Measurements from ENCODE around the gene KCTD21.

Gene KCTD21

GRCh38 chr11:78200553-78200952 lies 12.1 kb upstream of the KCTD21 start:
- DNase-seq (ENCODE audit: low read depth), result no peak

DNA sequence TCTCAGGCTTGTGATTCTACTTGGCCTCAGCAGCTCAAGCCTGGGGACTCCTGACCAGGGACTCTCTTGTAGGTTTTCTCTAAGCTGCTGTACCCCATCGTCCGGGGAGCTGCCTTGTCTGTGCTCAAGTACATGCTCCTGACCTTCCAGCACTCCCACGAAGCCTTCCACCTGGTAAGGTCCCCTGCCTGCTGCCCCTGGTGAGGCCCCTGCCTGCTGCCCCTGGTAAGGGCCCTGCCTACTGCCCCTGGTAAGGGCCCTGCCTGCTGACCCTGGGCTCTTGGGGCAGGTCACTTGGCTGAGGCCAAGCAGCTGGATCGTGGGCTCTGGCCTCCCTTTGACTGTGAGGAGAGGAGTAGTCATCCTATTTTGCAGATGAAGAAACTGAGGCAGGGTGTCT lies 11.6 kb upstream of the KCTD21 start:
- DNase-seq (ENCODE audit: low read depth), result no peak

DNA sequence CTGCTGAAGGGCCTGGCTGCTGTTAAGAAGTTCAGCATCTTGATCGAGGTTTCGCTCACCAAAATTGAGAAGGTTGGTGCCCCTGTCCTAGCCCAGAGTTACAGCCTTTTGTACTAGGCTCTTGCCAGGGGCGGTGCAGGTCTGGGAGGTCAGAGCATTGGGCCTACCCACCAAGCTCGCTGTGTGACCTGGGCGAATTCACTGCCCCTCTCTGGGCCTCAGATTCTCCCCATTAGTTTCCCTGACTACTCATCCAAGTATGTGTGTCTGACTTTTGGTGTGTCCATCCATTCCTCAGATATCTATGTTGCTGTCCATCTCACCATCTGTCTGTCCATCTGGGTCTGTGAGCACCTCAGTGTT lies 11.2 kb upstream of the KCTD21 start:
- no peak for DNase-seq (ENCODE audit: low read depth)

DNA sequence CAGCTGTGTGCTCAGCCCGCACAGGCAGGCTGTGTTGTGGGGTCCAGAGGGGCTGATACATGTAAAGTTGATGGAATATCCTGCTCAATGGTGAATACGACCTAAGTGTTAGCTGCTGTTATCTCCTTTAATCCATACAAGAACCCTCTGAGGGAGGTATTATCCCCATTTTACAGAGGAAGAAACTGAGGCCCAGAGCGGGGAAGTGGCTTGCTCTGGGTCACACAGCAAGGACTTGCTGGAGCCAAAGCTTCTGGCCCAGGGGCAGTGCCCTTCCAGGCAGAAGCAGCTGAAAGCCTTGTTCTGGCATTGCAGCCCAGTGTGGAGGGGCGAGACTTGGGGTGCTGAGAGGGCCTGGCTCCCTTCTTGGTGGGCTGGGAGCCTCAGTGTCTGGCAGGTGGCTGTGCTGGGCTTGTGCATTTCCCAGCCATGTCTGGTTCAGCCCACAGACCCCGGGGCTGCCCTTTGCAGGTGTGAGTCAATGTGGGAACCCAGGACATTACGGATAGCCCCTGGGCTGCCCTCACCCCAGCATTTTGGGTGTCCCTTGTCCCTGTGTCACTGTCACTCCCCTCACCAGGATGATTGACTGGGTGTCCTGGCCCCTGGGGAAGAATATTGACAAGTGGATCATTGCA lies 10.7 kb upstream of the KCTD21 start:
- no peak for DNase-seq (ENCODE audit: low read depth)

GRCh38 chr11:78197816-78198215 lies 9.4 kb upstream of the KCTD21 start:
- no peak for DNase-seq (ENCODE audit: low read depth)

- no peak for DNase-seq (ENCODE audit: low read depth)
Observed at GRCh38 chr11:78196661-78197091, 8.2 kb upstream of the KCTD21 start.

- no peak for DNase-seq (ENCODE audit: low read depth)
Observed at GRCh38 chr11:78195917-78196560, 7.6 kb upstream of the KCTD21 start.

GRCh38 chr11:78194490-78194889 lies 6.1 kb upstream of the KCTD21 start:
- no peak for DNase-seq (ENCODE audit: low read depth)

- no peak for DNase-seq (ENCODE audit: low read depth)
Observed at GRCh38 chr11:78193806-78194205, 5.4 kb upstream of the KCTD21 start.

GRCh38 chr11:78192911-78193351 lies 4.5 kb upstream of the KCTD21 start:
- DNase-seq (ENCODE audit: low read depth), result no peak

DNA sequence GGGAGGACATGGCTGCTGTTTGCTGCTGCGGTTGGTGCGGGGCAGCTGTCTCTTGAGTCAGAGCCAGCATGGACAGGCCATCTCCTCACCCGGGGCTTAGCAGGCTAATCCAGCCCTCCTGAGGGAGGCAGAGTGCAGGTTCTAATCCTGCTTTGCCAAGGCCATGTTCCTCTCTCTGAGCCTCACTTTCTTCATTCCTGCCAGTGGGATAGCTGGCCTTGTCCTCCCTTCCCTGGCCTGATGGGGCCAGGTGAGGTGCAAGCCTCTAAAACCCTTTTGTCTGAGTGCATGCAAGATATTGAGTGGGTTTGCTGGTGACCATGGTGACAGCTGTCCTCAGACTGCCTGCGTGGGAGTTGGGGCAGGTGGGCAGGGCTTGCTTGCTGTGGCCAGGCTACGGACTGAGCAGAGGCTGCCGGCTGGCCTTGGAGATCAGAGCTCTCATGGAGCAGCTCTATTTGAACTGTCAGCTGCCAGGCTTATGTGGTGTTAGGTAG lies 3.8 kb upstream of the KCTD21 start:
- DNase-seq (ENCODE audit: low read depth), result no peak

DNA sequence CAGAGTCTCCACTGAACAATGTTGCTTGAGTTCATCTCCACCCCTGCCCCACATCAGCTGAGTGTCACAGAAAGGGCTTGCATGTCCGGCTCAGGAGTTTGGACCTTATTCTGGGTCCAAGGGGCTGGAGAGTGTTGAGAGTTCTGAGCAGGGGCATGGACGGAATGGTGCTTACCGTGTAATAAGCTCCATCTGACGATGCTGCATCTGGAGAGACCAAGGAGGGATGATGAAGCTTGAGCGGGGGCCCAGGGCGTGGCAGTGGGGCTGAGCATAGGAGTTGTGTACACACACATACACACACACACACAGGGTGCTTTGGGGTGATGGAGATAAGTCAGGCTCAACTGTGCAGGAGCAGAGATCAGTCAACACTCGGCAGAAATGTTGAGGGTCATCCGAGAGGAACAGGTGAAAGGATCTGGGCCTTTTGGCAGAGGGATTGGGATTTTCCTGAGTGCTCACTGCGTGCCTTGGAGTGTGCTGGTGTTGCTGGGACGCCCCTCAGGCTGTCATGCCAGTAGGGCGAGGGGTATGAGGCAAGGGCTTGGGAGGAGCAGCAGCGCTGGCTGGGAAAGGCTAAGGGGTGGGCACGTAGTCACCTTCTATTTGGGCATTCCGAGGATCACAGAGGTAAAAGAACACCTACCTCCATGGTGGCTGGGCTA lies 2.6 kb upstream of the KCTD21 start:
- no peak for DNase-seq (ENCODE audit: low read depth)

GRCh38 chr11:78190374-78190773 lies 1.9 kb upstream of the KCTD21 start:
- no peak for DNase-seq (ENCODE audit: low read depth)

GRCh38 chr11:78189851-78190250 lies 1.4 kb upstream of the KCTD21 start:
- no peak for DNase-seq (ENCODE audit: low read depth)

DNA sequence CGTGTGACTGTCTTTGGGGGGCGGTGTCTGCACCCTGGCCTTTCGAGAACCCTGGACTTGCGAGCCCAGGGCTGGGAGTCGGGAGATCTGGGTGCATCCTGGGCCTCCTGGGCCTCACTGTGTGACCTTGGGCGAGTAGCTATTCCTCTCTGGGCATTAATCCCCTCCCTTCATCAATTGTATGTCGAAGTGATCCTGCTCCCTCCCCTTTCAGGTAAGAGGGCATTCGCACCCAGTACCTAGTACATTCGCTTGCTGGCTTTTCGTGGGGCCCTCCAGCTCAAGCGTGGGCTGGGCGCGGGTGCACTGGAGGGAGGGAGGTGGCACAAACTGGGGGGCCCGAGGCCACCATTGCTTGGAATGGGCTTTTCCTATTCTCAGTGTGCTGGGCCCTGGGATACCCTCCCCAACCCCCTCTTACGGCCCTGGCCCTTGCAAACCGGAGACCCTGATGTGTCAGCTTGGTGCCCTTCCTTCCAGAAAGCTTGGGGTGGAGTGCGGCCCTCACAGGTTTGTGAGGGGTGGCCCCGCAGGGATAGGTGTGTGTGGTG lies 823 bp upstream of the KCTD21 start:
- DNase-seq (ENCODE audit: low read depth), result no peak

- DNase-seq (ENCODE audit: low read depth), result peak; percentile 15
Observed at GRCh38 chr11:78187366-78188285, 800 bp downstream of the KCTD21 start.

DNA sequence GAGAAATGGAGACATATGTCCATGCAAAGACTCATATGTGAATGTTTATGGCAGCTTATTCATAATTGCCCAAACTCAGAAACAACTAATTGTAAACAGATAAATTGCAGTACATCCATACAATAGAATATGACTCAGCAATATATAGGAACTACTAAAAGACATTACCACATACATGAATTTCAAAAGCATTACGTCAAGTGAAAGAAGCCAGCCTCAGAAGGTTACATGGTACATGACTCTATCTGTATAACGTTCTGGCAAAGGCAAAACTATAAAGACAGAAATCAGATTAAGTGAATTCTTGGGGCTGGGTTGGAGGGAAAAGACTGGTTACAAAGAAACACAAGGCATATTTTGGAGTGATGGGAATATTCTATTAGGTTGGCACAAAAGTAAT lies 7.2 kb downstream of the KCTD21 start:
- DNase-seq (ENCODE audit: low read depth), result peak; percentile 72

DNA sequence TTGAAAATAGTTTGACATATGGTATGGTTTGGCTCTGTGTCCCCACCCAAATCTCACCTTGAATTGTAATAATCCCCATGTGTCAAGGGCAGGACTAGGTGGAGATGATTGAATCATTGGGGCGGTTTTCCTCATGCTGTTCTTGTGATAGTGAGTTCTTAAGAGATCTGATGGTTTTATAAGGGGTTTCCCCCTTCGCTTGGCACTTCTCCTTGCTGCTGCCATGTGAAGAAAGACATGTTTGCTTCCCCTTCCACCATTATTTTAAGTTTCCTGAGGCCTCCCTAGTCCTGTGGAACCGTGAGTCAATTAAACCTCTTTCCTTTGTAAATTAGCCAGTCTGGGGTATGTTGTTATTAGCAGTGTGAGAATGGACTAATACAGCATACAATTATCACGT lies 7.7 kb downstream of the KCTD21 start:
- DNase-seq (ENCODE audit: low read depth), result no peak

- no peak for DNase-seq (ENCODE audit: low read depth)
Observed at GRCh38 chr11:78179459-78180071, 8.9 kb downstream of the KCTD21 start.

- no peak for DNase-seq (ENCODE audit: low read depth)
Observed at GRCh38 chr11:78177216-78177615, 11.2 kb downstream of the KCTD21 start.

DNA sequence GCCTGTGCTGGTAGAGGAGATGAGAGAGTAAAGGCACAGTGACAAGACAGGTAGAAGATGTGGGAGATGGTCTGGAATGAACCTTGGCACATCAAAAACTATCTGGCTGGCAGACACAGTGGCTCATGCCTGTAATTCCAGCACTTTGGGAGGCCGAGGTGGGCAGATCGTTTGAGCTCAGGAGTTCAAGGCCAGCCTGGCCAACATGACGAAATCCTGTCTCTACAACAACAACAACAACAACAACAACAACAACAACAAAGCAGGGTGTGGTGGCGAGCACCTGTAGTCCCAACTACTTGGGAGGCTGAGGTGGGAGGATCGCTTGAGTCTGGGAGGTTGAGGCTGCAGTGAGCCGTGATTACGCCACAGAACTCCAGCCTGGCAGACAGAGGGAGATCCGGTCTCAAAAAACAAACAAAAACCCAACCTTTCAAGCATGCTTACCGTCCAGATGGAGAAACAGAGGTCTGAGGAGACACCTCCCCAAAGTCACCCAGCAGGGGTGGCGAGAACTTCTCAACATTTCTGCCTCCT lies 11.8 kb downstream of the KCTD21 start:
- DNase-seq (ENCODE audit: low read depth), result no peak
